Activated T-cell treated with anti-CD3 and anti-CD28 coated beads, Interleukin-2, amount 50 U/mL, for 72 hours (primary cell): ENCODE results near the gene CREB3L4. TPM values are rescaled to one million over a fixed set of nuclear protein-coding genes. Genes with fewer than 3 reads are reported as not detected.
A peak's percentile ranks its signal among the peaks of the same experiment; 100 is the strongest.

ENCODE experiments used
- ATAC-seq, 2 donors: fragments of 150-1000 bp; cut with Tn5 transposase; replicated peaks in 1 of 2; 2 replicates each; pipeline ENCODE4 v1.10.0; 2021; ENCODE audit warnings: moderate library complexity in 2 of 2, mild to moderate bottlenecking in 1 of 2
- DNase-seq, 2 donors: peaks; one replicate each; pipeline ENCODE4 v3.0.0; 2021 to 2022; ENCODE audit warnings: mixed read lengths in 1 of 2
- H3K27ac Mint-ChIP-seq: one replicate; pipeline ENCODE4 v1.8.0; 2022; ENCODE audit warnings: mild to moderate bottlenecking, moderate library complexity, mixed read lengths
- H3K27me3 Mint-ChIP-seq: one replicate; pipeline ENCODE4 v1.8.0; 2022; ENCODE audit warnings: low read depth, mixed read lengths
- H3K36me3 Mint-ChIP-seq, 2 donors: one replicate each; pipeline ENCODE4 v1.8.0; 2022; ENCODE audit warnings: mixed read lengths in 2 of 2, mild to moderate bottlenecking in 1 of 2; ENCODE audit not compliant: insufficient read depth in 2 of 2
- H3K4me1 Mint-ChIP-seq: one replicate; pipeline ENCODE4 v1.8.0; 2022; ENCODE audit warnings: low read depth, mixed read lengths
- H3K4me3 Mint-ChIP-seq, 2 donors: one replicate each; pipeline ENCODE4 v1.8.0; 2022; ENCODE audit warnings: mild to moderate bottlenecking in 2 of 2, mixed read lengths in 2 of 2, moderate library complexity in 2 of 2
- H3K9me3 Mint-ChIP-seq, 2 donors: one replicate each; pipeline ENCODE4 v1.8.0; 2022; ENCODE audit warnings: mixed read lengths in 2 of 2
- total RNA-seq, 2 donors: library from RNA; stranded (reverse); gene quantifications; one replicate each; pipeline ENCODE4 v1.2.3, GENCODE V29; 2022

The CREB3L4 gene, protein sequence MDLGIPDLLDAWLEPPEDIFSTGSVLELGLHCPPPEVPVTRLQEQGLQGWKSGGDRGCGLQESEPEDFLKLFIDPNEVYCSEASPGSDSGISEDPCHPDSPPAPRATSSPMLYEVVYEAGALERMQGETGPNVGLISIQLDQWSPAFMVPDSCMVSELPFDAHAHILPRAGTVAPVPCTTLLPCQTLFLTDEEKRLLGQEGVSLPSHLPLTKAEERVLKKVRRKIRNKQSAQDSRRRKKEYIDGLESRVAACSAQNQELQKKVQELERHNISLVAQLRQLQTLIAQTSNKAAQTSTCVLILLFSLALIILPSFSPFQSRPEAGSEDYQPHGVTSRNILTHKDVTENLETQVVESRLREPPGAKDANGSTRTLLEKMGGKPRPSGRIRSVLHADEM
- 10 to 100 TPM; 13.7 to 13.9 TPM for total RNA-seq

DNA sequence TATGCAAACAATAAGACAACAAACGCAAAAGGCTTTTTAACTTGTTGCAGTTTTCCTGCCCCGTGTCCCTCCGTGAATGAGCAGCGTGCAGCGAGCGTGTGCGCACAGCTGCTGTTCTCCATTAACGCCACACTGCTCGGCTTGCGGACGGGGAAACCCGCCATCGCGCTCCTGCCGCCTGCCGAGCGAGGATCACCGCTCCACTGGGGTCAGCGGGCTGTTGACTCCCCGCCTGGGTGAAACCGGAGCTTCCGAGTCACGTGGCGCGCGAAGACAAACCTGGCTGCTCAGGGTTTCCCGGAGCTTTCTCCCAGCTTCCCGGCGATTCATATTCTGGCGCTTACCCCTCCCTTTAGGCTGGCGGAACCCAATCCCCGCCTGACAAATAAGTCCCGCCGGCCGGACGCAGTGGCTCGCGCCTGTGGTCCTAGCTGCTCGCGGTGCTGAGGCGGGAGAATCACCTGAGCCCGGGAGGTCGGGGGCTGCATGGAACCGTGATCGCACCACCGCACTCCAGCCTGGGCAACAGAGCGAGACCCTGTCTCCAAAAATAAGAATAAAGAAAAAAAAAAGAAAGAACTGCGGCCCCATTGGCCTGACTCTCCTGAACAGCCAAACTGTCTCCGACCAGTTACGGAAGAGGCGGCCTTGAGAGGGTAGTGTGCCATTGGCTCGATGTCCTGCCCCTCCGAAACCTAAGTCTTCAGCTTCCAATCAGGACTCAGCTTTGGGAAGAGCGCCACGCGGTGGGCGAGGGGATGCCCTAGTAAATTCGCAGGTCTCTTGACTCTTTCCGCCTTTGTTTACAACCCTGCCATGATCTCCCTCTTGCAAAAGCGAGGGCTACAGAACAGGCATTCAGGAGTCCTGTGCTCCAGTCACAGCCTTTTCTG lies at the start of gene CREB3L4:
Gene CREB3L4 (plus strand): TSS at position 796 of the 893 bp plus-strand sequence. CDS start 624 bp downstream, outside the sequence.
- Mint-ChIP-seq H3K9me3 (no peaks in the 10 kb centered on the region), H3K4me3 (peak within 1 kb of the TSS; percentile 97 to 98), H3K36me3 (peaks cover 1 to 10% of the 10 kb centered on the region in 2 donors), H3K4me1 (peaks cover 68% of the 10 kb centered on the region), H3K27me3 (no peaks in the 10 kb centered on the region), H3K27ac (peak within 1 kb of the TSS; percentile 97)
- ATAC-seq (peak; percentile 83 to 87), DNase-seq (peak; percentile 85 to 89)

DNA sequence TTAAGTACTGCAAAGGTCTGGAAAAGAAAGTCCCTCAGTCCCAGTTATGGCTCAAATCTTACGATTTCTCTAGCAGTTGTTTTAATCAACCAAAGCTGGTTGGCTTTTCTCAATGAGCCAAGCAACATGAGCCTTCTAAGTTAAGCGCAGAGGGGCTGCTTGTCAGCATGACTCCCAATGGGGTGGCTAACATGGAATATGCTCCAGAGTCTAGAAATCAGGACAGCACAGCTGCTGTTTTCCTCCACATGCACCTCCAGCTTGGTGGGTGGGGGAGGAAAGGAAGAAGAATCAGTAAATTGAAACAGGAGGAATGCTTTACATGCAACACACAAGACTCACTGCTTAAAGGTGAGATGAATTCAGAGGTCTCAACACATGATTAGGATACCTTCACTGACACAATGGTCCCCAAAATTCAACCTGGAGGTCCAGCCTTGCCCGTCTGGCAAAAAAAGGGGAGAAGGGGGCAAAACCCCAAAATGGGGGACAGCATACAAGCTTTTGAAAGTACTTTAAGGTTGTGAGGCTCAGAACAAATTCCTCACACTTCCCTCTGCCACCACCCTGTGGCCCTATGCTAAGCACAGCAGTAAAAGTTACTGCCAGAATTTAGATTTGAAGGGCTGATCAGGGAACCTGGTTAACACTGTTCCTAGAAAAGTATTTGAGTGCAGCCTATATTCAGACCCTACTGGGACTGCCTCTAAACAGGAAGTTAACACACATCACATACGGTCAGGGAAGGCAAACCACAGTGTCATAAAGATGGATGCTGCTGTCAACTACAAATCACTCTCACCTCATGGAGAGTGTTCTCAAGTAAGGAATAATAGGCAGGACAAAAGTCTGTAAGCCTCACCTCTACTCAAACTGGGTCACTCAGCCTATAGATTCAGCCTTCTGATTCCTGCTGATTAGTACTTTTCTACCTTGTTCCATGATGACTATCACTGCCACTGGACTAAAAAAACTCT lies 47.5 kb upstream of the CREB3L4 start:
- Mint-ChIP-seq H3K4me1 (peaks cover 73% of the 10 kb centered on the region), H3K4me3 (peak overlapping the region; percentile 91 to 98), H3K36me3 (peaks cover 6 to 16% of the 10 kb centered on the region in 2 donors), H3K9me3 (no peaks in the 10 kb centered on the region), H3K27ac (peak overlapping the region; percentile 86), H3K27me3 (no peaks in the 10 kb centered on the region)
- no peak for ATAC-seq
- peak in 1 of 2 donors; percentile 5 for DNase-seq

DNA sequence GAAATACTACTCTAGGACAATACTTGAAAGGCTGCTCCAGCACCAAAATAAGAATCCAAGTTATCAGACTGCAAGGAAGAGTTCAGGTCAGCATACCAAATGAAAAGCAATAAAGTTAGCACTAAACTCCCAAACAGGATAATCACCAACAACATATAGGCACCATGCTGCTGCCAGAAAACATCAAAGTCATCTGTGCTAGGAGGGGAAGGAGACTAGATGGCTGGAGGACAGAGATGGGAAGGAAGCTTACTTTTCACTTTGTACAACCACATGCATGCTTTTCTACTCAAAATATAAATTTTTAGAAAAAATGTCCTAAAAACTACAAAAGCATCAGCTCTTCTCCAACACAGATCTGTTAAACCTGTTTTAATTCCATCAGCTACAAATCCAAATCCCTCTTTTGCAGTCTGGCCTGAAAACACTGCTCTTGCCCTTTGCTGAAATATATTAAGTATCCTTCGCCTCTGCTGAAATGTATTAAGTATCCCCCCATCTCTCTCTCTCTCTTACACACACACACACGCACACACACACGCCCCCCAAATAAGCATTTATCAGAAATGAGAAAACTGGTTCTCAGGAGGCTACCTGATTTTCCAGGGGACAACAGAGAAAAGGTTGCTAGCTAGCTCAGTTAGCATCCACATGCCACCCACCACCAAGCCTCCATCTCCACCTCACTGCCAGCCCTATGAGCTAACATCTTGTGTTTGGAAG lies 46.5 kb upstream of the CREB3L4 start:
- Mint-ChIP-seq H3K27me3 (no peaks in the 10 kb centered on the region), H3K36me3 (peaks cover 4 to 10% of the 10 kb centered on the region in 2 donors), H3K4me1 (peaks cover 63% of the 10 kb centered on the region), H3K9me3 (no peaks in the 10 kb centered on the region), H3K27ac (peak overlapping the region; percentile 91), H3K4me3 (peak overlapping the region; percentile 91 to 98)
- no peak for ATAC-seq
- no peak for DNase-seq

GRCh38 chr1:153921803-153922075 lies 46.0 kb upstream of the CREB3L4 start:
- Mint-ChIP-seq H3K9me3 (no peaks in the 10 kb centered on the region), H3K36me3 (peaks cover 3 to 9% of the 10 kb centered on the region in 2 donors), H3K4me1 (peaks cover 59% of the 10 kb centered on the region), H3K27me3 (no peaks in the 10 kb centered on the region), H3K27ac (peak overlapping the region; percentile 91), H3K4me3 (peak overlapping the region; percentile 91 to 98)
- ATAC-seq: no peak
- peak; percentile 13 to 33 for DNase-seq

DNA sequence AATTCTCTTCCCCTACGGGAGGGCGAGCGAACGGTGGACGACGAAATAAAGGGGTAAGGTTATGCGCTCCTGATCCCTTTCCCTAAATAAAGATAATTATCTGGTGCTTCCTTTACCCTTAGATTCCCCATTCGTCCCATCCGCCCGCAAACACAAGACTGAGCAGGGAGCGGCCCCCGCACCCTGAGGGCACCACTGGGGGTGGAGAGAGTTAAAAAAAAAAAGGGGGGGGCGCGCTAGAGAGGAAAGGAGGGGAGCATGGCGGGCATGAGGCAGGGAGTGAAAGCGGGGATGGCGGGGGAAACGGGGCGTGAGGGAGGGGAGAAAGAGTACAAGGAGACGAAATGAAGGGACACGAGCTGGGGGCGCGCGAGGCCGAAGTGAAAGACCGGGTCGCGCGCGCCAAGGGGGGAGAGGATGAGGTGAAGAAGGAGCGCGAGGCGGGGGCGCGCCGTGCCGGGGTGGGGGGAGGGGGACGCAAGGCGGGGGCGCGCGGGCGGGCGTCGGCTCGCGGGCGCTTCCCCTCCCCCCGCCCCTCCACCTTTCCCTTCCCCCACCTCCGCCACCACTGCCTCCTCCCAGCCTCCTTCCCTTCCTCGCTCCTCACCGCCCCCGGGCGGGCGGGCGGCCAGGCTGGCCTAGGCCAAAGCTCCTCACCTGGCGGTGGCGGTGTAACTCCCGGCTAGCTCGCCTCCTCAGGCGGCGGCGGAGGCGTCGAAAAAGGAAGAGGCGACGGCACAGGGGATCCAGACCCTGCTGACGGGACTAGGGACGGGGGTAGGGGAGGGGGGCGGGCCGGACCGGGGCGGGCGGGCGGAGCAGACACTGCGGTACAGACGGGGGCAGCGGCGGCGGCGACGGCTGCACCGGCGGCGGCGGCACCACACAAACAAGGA lies 45.4 kb upstream of the CREB3L4 start:
- no peak for DNase-seq

GRCh38 chr1:153922972-153923925 lies 44.5 kb upstream of the CREB3L4 start, which contains the start of gene GATAD2B:
GATAD2B (minus strand) TSS chr1:153922972; CDS start chr1:153828347, 94,625 bp downstream.
- DNase-seq (peak; percentile 98 to 100), ATAC-seq (peak; percentile 93)
- H3K27me3 Mint-ChIP-seq: no peaks in the 10 kb centered on the region
- H3K4me1 Mint-ChIP-seq: peaks cover 49% of the 10 kb centered on the region
- H3K36me3 Mint-ChIP-seq: peaks cover 0 to 9% of the 10 kb centered on the region in 2 donors
- H3K9me3 Mint-ChIP-seq: no peaks in the 10 kb centered on the region
- peak within 1 kb of the TSS; percentile 91 to 98 for H3K4me3 Mint-ChIP-seq
- H3K27ac Mint-ChIP-seq: peak within 1 kb of the TSS; percentile 96

More for the DNA sequence above, 45.4 kb upstream of the CREB3L4 start:
- Mint-ChIP-seq H3K4me1 (peaks cover 54% of the 10 kb centered on the region), H3K36me3 (peaks cover 3 to 9% of the 10 kb centered on the region in 2 donors), H3K27me3 (no peaks in the 10 kb centered on the region), H3K27ac (peak overlapping the region; percentile 96), H3K4me3 (peak overlapping the region; percentile 91 to 98), H3K9me3 (no peaks in the 10 kb centered on the region)
- ATAC-seq: peak; percentile 2 to 6

GRCh38 chr1:153926405-153926804 lies 41.3 kb upstream of the CREB3L4 start:
- Mint-ChIP-seq H3K36me3 (peaks cover 0 to 9% of the 10 kb centered on the region in 2 donors), H3K9me3 (no peaks in the 10 kb centered on the region), H3K27ac (no peak overlapping the region)

GRCh38 chr1:153928245-153928644 lies 39.5 kb upstream of the CREB3L4 start:
- Mint-ChIP-seq H3K4me1 (peaks cover 26% of the 10 kb centered on the region), H3K36me3 (peaks cover 0 to 7% of the 10 kb centered on the region in 2 donors), H3K4me3 (no peak overlapping the region), H3K9me3 (no peaks in the 10 kb centered on the region), H3K27ac (peak overlapping the region; percentile 43), H3K27me3 (no peaks in the 10 kb centered on the region)
- no peak for DNase-seq
- ATAC-seq: no peak

More at GRCh38 chr1:153926405-153926804, 41.3 kb upstream of the CREB3L4 start:
- Mint-ChIP-seq H3K27me3 (no peaks in the 10 kb centered on the region), H3K4me1 (peaks cover 29% of the 10 kb centered on the region), H3K4me3 (no peak overlapping the region)
- DNase-seq: no peak
- no peak for ATAC-seq

DNA sequence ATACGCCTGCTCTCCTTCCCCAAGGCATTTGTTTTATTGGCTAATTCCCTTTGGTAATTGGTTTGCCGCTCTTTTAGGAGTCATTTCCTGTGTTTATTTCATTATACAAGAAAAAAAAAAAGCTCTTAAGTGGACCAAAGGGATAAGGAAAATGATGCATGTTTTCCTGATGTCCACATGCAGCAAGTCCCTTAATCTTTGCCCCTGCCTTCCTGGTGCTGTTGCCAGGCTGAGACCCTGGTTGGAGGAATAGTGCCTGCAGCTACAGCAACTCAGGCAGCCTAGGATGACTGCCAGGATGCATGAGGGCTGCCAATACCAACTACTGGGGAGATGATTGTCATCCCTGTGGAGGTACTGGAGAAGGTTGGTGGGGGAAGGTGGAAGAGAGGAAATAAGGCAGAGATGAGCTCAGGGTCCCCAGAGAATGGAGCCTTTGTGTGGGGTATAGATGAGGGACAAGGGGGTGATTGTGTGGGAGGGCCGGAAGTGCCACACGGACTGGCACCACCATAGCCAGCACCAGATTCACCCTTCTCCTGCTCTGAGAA lies 38.8 kb upstream of the CREB3L4 start:
- Mint-ChIP-seq H3K4me1 (peaks cover 25% of the 10 kb centered on the region), H3K36me3 (peaks cover 0 to 7% of the 10 kb centered on the region in 2 donors), H3K27ac (no peak overlapping the region), H3K9me3 (no peaks in the 10 kb centered on the region), H3K4me3 (no peak overlapping the region), H3K27me3 (no peaks in the 10 kb centered on the region)
- DNase-seq (no peak), ATAC-seq (peak in 1 of 2 donors; percentile 8)

GRCh38 chr1:153929426-153929825 lies 38.3 kb upstream of the CREB3L4 start:
- ATAC-seq (no peak), DNase-seq (no peak)
- peaks cover 20% of the 10 kb centered on the region for H3K4me1 Mint-ChIP-seq
- no peak overlapping the region for H3K4me3 Mint-ChIP-seq
- no peaks in the 10 kb centered on the region for H3K9me3 Mint-ChIP-seq
- peaks cover under 1 to 8% of the 10 kb centered on the region in 2 donors for H3K36me3 Mint-ChIP-seq
- H3K27ac Mint-ChIP-seq: no peak overlapping the region
- H3K27me3 Mint-ChIP-seq: no peaks in the 10 kb centered on the region
